Endothelial cell of umbilical vein (primary cell): ENCODE measurements around the gene NUB1. TPM values are rescaled to one million over a fixed set of nuclear protein-coding genes. Genes with fewer than 3 reads are reported as not detected.

Source experiments
- BruUV-seq: library from RNA; stranded (reverse); fragments of 400-500 nt; replicated peaks from 2 replicates; lab custom pipeline; 2021; lab: Mats Ljungman, UMichigan
- CTCF ChIA-PET: fragments of 300-600, 350-600 bp; sonication (Branson Sonifier 250); formaldehyde crosslinking; loops from one replicate; lab custom pipeline; 2021; ENCODE audit warnings: antibody characterized with exemption, inconsistent platforms; lab: Charles Lee
- POLR2A ChIA-PET: fragments of 300-600, 350-600 bp; sonication (Branson Sonifier 250); formaldehyde crosslinking; loops from one replicate; lab custom pipeline; 2021; ENCODE audit warnings: antibody characterized with exemption, inconsistent platforms; lab: Charles Lee
- DNase-seq: peaks from one replicate; pipeline ENCODE4 v3.0.0-alpha.2; 2011; ENCODE audit warnings: low read depth, low spot score
- FAIRE-seq: peaks from 2 replicates; lab custom pipeline; 2011; peaks lifted over from hg19 to GRCh38; lab: Jason Lieb, UNC
- H2AFZ ChIP-seq: 2 replicates; pipeline ENCODE4 v1.6.0; 2012; ENCODE audit warnings: low read depth, low read length, control low read depth, inconsistent platforms
- H3K27ac ChIP-seq: 2 replicates; pipeline ENCODE4 v1.5.1; 2011; ENCODE audit warnings: low read depth, mild to moderate bottlenecking, control low read depth, low read length, moderate library complexity; ENCODE audit not compliant: insufficient read depth
- H3K27me3 ChIP-seq, 2 experiments: 2 replicates each; pipeline versions ENCODE4 v1.6.0 to v1.6.1; 2011; ENCODE audit warnings: low read length in 2 of 2, mixed read lengths in 1 of 2; ENCODE audit not compliant: control insufficient read depth in 2 of 2, insufficient read depth in 2 of 2
- H3K36me3 ChIP-seq, 2 experiments: 2 replicates in 1 of 2; 3 replicates in 1 of 2; pipeline ENCODE4 v1.5.1; 2011; ENCODE audit warnings: low read length in 2 of 2, mild to moderate bottlenecking in 1 of 2, moderate library complexity in 1 of 2; ENCODE audit not compliant: control insufficient read depth in 2 of 2, insufficient read depth in 2 of 2; ENCODE audit errors: extremely low read depth in 1 of 2
- H3K4me1 ChIP-seq: 3 replicates; pipeline ENCODE4 v1.5.1; 2011; ENCODE audit warnings: mild to moderate bottlenecking, low read length; ENCODE audit not compliant: control insufficient read depth, insufficient read depth; ENCODE audit errors: extremely low read depth
- H3K4me2 ChIP-seq: 2 replicates; pipeline ENCODE4 v1.6.1; 2011; ENCODE audit warnings: low read length, control low read depth, mixed read lengths; ENCODE audit not compliant: insufficient read depth
- H3K4me3 ChIP-seq, 3 experiments: fragments of 200-600 bp in 1 of 3; sonication (generic), shearing (Covaris generic) in 1 of 3; replicated peaks in 1 of 3; 2 replicates each; pipeline ENCODE4 v1.5.1; 2011 to 2016; ENCODE audit warnings: control low read depth in 3 of 3, low read length in 3 of 3, mild to moderate bottlenecking in 2 of 3, inconsistent platforms in 1 of 3, low read depth in 1 of 3, moderate library complexity in 1 of 3; ENCODE audit not compliant: insufficient read depth in 1 of 3
- H3K79me2 ChIP-seq: 2 replicates; pipeline ENCODE4 v1.6.0; 2012; ENCODE audit warnings: low read length, inconsistent platforms; ENCODE audit not compliant: control insufficient read depth, insufficient read depth
- H3K9ac ChIP-seq: replicated peaks from 2 replicates; pipeline ENCODE3; 2011; ENCODE audit warnings: low read length, control low read depth; ENCODE audit not compliant: insufficient read depth; ENCODE audit errors: extremely low read depth
- H3K9me1 ChIP-seq: replicated peaks from 3 replicates; pipeline ENCODE4 v1.6.0; 2011; ENCODE audit warnings: mild to moderate bottlenecking, low read length; ENCODE audit not compliant: control insufficient read depth, insufficient read depth; ENCODE audit errors: extremely low read depth
- H3K9me3 ChIP-seq: replicated peaks from 2 replicates; pipeline ENCODE4 v1.5.1; 2012; ENCODE audit warnings: low read length, inconsistent platforms; ENCODE audit not compliant: control insufficient read depth, insufficient read depth
- H4K20me1 ChIP-seq: replicated peaks from 2 replicates; pipeline ENCODE3; 2011; ENCODE audit warnings: mild to moderate bottlenecking, low read length; ENCODE audit not compliant: control insufficient read depth, insufficient read depth; ENCODE audit errors: extremely low read depth
- CTCF ChIP-seq, 2 donors: IDR thresholded peaks; 1 replicate in 1 of 2; 2 replicates in 1 of 2; pipeline ENCODE4 v1.5.1; 2011; ENCODE audit warnings: low read length in 2 of 2, mild to moderate bottlenecking in 2 of 2, moderate library complexity in 2 of 2, control low read depth in 1 of 2, inconsistent platforms in 1 of 2, low read depth in 1 of 2; ENCODE audit not compliant: insufficient read depth in 1 of 2; ENCODE audit errors: extremely low read depth in 1 of 2
- EZH2 ChIP-seq: IDR thresholded peaks from 2 replicates; pipeline ENCODE4 v1.6.1; 2012; ENCODE audit warnings: borderline replicate concordance, low read depth, mild to moderate bottlenecking, moderate library complexity, low read length, inconsistent platforms; ENCODE audit not compliant: severe bottlenecking
- FOS ChIP-seq: IDR thresholded peaks from 2 replicates; pipeline ENCODE4 v1.6.1; 2011; ENCODE audit warnings: mild to moderate bottlenecking, low read length, moderate library complexity, borderline replicate concordance; ENCODE audit not compliant: insufficient read depth
- GATA2 ChIP-seq: IDR thresholded peaks from 2 replicates; pipeline ENCODE4 v1.7.0; 2011; ENCODE audit warnings: low read depth, mild to moderate bottlenecking, moderate library complexity, mixed read lengths, low read length; ENCODE audit not compliant: insufficient read length, insufficient read depth
- JUN ChIP-seq: IDR thresholded peaks from 2 replicates; pipeline ENCODE4 v1.6.1; 2011; ENCODE audit warnings: borderline replicate concordance, low read depth; ENCODE audit not compliant: insufficient read length, insufficient read depth
- MAX ChIP-seq: IDR thresholded peaks from 2 replicates; pipeline ENCODE4 v1.6.1; 2011; ENCODE audit not compliant: insufficient read depth, insufficient read length
- MYC ChIP-seq: IDR thresholded peaks from one replicate; pipeline ENCODE4 v1.6.1; 2011; ENCODE audit warnings: mild to moderate bottlenecking, low read depth, low read length
- POLR2A ChIP-seq: IDR thresholded peaks from 2 replicates; pipeline ENCODE4 v1.6.1; 2012; ENCODE audit warnings: low read depth, mild to moderate bottlenecking, control low read depth, low read length
- POLR2AphosphoS5 ChIP-seq: IDR thresholded peaks from 2 replicates; pipeline ENCODE4 v1.6.1; 2012; ENCODE audit warnings: low read depth, mild to moderate bottlenecking, control low read depth, low read length, moderate library complexity; ENCODE audit not compliant: insufficient read depth
- dilution Hi-C: fragments of 300-500 bp; cut with MboI; formaldehyde crosslinking; loops from one replicate; pipeline ENCODE4 v1.15.0; 2019; ENCODE audit warnings: low sequenced_read_pairs; ENCODE audit not compliant: extremely low pct_ligation_motif_present
- intact Hi-C: fragments of 100-400 bp; cut with micrococcal nuclease; formaldehyde crosslinking; loops from one replicate; pipeline ENCODE4 v1.10.0; 2022
- polyA plus RNA-seq, 4 experiments: library from polyadenylated mRNA; depleted of rRNA in 3 of 4; stranded (reverse) in 3 of 4; unstranded in 1 of 4; fragments of >200 nt; gene quantifications; 2 replicates each; pipeline versions ENCODE4 v1.2.1 to v1.2.3, GENCODE V29; 2011 to 2012; ENCODE audit warnings: missing spikeins in 1 of 4
- total RNA-seq: library from RNA; stranded (reverse); gene quantifications from 2 replicates; pipeline ENCODE4 v1.2.3, GENCODE V29; 2021

Gene NUB1
- total and polyA plus RNA-seq, 2 donors (not counting 3 experiments of a cell fraction or from before 2014, with no cell fraction given): 28.0 to 46.2 TPM

- H3K79me2 ChIP-seq: no peaks in the 10 kb centered on the region
- H3K4me2 ChIP-seq: no peak overlapping the region
- CTCF ChIA-PET: no interaction called here
- H2AFZ ChIP-seq: no peak overlapping the region
- FAIRE-seq: no peak
- H3K9me3 ChIP-seq: no peaks in the 10 kb centered on the region
- no peaks in the 10 kb centered on the region for H3K36me3 ChIP-seq
- H3K4me3 ChIP-seq: no peak overlapping the region
- H3K27ac ChIP-seq: no peak overlapping the region
- TF ChIP-seq EZH2: no peak
- TF ChIP-seq CTCF (IDR thresholded peaks at IDR 0.05; ENCODE audit: extremely low read depth in 1 of 2, insufficient read depth in 1 of 2, low read depth in 1 of 2, low read length in 2 of 2): no peak
- no peak for TF ChIP-seq POLR2A
- no peak for TF ChIP-seq GATA2
- TF ChIP-seq JUN: no peak
- no peak for TF ChIP-seq MYC
- no peak for TF ChIP-seq MAX
- TF ChIP-seq POLR2AphosphoS5: no peak
- no peak for TF ChIP-seq FOS
- POLR2A ChIA-PET: no interaction called here
- H3K4me1 ChIP-seq: no peaks in the 10 kb centered on the region
- dilution Hi-C loops: no loop called here
- no peaks in the 10 kb centered on the region for H3K9me1 ChIP-seq
- no peak for DNase-seq
- H3K27me3 ChIP-seq: peaks cover 5% of the 10 kb centered on the region in 2 experiments
- BruUV-seq: no TSS peak
- H3K9ac ChIP-seq: no peak overlapping the region
- intact Hi-C loops: no loop called here
- no peaks in the 10 kb centered on the region for H4K20me1 ChIP-seq
Measured at GRCh38 chr7:151403764-151404163, 62.2 kb downstream of the NUB1 start.
